ENCODE data around the gene ATP10A.

The ATP10A gene

GRCh38 chr15:25824618-25825017, 38.5 kb downstream of the ATP10A start:
- DNase-seq (ENCODE audit: low spot score) = no peak

GRCh38 chr15:25812845-25813244, 50.3 kb downstream of the ATP10A start:
- DNase-seq (ENCODE audit: low spot score) = no peak

DNA sequence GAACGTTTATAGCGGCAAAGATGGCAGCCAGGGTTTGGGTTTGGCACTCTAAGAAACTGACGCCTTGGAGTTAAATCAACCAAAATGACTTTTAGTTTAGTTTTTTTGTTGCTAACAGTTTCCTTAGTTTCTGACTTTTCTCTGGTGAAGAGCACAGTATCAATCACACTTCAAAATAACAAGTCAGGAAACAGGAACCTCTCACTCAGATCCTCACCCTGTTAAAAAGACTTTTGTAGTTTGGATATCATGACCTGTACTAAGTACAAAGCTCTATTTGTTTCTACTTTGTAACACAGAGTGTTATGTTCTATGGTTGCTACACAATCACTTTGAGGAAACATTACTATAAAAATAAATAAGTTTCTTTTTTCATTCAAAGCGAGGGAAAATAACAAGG, 51.1 kb downstream of the ATP10A start:
- no peak for DNase-seq (ENCODE audit: low spot score)

GRCh38 chr15:25811481-25811906, 51.6 kb downstream of the ATP10A start:
- no peak for DNase-seq (ENCODE audit: low spot score)

DNA sequence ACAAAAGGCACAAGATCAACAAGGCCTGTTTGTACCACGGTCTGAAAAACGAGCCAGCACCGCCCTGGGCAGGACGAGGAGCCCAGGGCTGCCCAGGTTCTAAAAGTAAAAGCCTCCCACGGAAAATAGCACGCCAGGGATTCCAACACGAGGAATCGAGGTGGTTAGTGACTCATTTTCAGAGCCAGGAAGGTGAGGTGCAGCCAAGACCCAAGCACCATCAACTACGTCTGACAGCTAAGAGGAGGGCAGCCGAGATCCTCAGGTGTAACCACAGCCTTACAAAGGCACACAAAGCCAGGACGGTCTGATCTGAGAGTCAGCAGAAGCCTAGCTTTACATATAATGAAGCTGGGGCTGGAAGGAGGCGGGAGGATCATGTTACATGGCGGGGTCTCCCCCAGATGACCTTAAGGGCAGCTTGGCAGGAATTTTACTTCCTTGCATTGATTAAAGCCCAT, 52.5 kb downstream of the ATP10A start:
- DNase-seq (ENCODE audit: low spot score) = no peak

- no peak for DNase-seq (ENCODE audit: low spot score)
Measured at GRCh38 chr15:25810154-25810553, 53.0 kb downstream of the ATP10A start.

- no peak for DNase-seq (ENCODE audit: low spot score)
Measured at GRCh38 chr15:25807063-25807462, 56.1 kb downstream of the ATP10A start.

- peak; percentile 49 for DNase-seq (ENCODE audit: low spot score)
Measured at GRCh38 chr15:25805031-25805430, 58.1 kb downstream of the ATP10A start.

DNA sequence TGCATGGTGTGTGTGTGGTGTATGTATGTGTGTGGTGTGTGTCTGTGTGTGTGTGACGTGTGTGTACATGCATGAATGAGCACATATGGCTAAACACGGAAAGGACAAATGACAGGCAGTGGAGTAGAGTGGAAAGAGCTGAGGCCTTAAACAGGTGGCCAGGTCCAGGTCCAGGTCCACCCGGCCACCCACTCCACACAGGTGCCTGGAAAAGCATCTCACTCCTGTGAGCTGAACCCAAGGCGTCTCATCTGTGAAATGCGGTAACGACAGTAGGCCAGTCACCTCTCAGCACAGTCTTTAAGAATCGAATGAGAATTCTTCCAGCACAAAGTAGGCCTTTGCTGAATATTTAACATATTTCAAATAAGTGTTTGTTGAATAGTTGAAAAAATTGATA, 58.7 kb downstream of the ATP10A start:
- no peak for DNase-seq (ENCODE audit: low spot score)

- DNase-seq (ENCODE audit: low spot score) = no peak
Measured at GRCh38 chr15:25803541-25803940, 59.6 kb downstream of the ATP10A start.

DNA sequence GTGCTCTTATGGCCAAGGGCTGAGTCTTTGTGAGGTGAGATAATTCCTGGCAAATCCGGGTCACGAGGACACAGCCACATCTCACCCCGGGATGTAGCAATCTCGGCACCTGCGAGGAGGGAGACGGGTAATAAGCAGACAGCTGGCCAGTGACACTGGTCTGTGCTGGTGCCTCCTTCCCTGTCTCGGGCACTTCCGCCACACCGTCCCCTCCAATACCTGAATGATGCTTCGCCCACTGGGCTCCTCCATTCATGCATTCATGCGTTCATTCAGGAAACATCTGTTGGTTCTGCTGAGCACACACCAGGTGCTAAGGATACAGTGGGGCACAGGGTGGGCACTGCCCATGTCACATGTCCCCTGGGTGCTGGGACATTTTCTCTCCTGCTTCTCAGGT, 60.1 kb downstream of the ATP10A start:
- DNase-seq (ENCODE audit: low spot score) = no peak

GRCh38 chr15:25802285-25802830, 60.8 kb downstream of the ATP10A start:
- no peak for DNase-seq (ENCODE audit: low spot score)

DNA sequence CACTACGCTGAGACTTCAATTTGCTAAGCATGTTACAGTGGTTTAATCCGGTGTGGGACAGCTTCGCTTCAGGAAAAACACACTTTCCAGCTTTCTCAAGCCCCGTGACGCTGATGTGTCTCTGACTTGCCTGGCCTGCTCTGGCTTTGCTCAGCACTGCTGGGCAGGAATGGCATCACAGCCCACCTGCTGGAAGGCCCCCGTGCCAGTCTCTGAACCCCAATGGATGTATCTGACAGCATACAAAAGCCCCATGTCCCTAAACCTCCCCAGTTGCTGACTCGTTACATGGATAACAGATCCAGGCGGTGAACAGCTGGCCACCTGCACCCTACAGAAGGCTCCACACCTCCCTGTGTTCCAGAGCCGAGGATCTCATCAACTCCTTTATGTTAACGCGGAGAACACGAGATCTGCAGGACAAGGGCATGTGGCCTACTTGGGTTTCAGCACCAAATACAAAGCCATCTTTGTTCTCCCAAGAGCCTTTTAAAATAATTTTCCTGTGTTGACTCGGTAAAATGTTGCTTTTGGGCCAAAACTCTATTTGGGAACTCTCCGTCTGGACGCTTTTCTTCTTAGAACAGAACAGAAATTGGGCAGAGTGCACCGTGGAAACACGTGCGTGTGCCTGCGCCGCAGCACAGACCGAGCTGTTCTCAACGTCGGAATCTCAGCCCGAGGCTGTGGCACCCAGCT, 61.4 kb downstream of the ATP10A start:
- DNase-seq (ENCODE audit: low spot score) = no peak

DNA sequence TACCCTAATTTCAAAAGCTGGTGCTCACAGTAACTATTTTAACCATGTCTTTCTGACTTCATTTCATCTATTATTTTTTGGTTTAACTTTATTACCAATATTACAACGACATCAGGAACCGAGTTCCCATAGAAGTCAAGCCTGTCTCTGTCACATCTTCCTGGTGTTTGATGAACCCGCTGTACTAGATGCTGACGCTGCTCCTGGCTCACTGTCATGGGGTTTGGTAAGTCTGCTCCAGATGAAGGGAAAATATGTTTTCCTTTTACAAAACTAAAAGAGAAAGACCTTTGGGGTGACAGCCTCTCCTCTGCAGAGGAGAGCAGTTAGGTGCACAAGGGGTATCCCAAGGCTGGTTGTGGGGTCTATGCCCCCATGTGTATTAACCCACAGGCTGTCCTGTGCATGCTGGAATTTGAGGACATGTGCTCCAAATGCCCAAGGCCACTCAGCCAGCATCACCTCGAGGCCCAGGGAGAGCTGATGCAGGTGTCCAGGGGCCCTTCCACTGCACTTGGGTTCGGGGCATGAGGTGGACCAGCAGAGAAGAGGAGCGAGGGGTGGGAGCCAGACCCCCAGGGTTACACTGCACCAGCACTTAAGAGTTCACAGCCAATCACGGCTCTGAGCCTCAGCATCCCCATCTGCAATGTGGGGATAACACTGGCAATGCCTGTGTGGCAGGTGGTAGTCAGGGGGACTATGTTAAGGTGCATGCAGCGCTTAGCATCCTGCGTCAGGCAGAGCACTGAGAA, 62.2 kb downstream of the ATP10A start:
- no peak for DNase-seq (ENCODE audit: low spot score)

DNA sequence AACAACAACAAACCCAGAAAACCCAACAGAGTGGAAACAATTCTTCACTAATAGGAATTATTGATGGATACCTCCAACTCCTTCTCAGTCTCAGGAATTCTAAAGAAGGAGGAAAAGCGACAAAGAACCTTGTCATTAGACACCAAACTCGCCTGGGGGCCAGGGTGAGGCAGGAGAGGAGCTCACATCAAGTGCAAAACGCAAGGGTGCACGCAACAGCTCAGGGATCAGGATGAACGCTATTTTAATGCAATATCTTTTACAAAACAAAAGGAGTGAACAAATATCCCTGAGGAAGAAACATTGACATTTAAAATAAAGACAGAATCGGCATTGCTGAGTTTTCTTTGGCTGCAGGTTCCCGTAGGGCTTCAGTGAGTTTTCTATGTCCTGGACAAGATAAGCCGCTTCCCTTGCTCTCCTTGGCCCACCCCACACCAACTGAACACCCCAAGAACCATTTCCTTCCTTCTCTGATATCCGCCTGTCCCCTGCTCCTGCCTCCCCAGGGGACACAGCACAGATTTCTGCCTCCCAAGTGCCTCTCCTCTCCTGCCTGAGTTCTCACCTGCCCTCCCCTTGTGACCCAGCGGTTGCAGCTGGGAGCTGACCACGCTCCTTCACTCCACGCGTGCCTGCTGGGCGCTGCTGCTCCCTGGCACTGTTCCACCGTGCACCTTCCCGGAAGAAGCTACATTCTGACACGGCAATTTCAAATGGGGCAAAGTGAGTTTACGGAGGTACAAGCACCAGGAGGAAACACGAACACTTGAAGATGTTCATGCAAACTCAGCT, 63.0 kb downstream of the ATP10A start:
- no peak for DNase-seq (ENCODE audit: low spot score)

DNA sequence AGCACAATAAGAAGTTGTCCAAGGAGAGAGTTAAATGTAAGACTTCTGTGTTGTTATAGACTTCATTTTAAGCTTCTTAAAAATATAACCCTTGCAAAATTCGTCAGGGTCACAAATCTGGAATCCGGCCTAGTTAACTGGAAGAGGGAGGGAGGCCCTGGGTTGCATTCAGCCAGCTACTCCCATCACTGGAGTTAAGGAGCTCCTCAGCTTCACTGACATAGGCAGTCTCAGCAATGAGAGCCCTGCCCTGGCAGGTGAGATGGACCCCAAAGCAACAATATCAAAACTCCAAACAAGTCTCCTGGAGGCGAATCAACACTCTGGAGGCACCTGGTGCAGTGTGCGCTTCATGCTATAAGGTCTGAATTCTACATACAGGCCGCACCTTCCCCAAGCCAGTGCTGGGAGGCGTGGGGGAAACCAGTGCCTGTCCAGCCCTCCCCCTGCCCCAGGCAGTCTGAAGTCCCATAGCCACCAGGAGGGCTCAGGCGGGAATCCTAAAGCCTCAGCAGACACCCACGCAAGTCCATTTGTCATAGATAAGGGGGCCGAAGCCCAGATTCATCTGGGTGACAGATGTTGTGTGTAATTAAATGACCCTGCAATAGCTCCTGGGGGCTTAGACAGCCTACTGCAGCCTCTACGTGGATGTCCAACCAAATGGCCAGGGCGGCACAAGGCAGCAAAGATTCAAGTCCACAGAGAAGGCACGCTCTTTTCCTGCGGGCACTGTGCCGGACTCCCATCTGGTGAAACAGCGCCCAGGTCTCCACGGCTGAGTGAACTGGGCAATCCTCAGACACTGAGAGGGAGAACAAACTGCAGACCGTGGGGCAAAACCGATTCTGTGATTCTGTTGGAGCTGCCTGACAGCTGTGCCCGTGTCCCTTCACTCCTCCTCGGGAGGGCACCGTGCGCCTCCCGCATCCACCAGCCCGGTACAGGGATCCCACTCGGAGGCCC, 64.9 kb downstream of the ATP10A start:
- peak; percentile 60 for DNase-seq (ENCODE audit: low spot score)

DNA sequence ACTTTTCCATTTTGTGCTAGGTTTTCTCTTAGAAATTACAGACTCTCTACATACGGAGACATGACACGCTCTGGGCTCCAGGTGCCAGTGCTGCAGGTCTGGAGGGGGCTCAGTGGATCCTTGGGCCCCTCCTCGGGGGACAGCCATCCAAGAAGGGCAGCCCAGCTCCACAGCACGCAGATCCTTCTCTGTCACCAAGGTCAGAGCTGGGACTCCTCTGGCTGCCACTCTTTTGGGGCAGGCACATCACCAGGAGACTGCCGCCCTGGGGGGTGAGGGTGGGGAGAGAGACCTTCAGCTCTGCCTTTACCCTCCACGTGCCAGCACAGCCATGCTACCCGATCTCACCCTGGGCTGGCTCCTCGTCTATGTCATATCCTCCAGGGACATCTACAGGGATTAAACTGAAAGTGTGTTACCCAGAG, 65.6 kb downstream of the ATP10A start:
- DNase-seq (ENCODE audit: low spot score) = peak; percentile 53

- no peak for DNase-seq (ENCODE audit: low spot score)
Measured at GRCh38 chr15:25797035-25797434, 66.1 kb downstream of the ATP10A start.

GRCh38 chr15:25796395-25796794, 66.7 kb downstream of the ATP10A start:
- no peak for DNase-seq (ENCODE audit: low spot score)

DNA sequence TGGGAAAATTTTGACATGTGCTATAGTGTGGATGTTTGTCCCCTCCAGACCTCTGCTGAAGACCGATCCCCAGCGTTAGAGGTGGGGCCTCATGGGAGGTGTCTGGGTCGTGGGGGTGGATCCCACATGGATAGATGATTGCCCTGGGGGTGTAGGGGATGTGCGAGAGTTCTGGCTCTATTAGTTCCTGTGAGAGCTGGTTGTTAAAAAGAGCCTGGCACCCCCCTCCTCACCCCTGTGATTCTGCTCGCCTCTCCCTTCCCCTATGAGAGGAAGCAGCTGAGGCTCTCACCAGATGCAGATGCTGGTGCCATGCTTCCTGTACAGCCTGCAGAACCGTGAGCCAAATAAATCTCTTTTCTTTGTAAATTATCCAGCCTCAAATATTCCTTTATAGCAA, 67.4 kb downstream of the ATP10A start:
- DNase-seq (ENCODE audit: low spot score) = no peak

GRCh38 chr15:25795061-25795460, 68.1 kb downstream of the ATP10A start:
- no peak for DNase-seq (ENCODE audit: low spot score)

Measured in AG20443 (cell line).